ENCODE data around the gene CLK2. TPM values are rescaled to one million over a fixed set of nuclear protein-coding genes. Genes with fewer than 3 reads are reported as not detected.

Gene CLK2
- total RNA-seq, 2 donors from 2014 or later, result 9.8 to 16.4 TPM

GRCh38 chr1:155319536-155319935, 46.2 kb upstream of the CLK2 start:
- TF ChIP-seq, protein P1, sequence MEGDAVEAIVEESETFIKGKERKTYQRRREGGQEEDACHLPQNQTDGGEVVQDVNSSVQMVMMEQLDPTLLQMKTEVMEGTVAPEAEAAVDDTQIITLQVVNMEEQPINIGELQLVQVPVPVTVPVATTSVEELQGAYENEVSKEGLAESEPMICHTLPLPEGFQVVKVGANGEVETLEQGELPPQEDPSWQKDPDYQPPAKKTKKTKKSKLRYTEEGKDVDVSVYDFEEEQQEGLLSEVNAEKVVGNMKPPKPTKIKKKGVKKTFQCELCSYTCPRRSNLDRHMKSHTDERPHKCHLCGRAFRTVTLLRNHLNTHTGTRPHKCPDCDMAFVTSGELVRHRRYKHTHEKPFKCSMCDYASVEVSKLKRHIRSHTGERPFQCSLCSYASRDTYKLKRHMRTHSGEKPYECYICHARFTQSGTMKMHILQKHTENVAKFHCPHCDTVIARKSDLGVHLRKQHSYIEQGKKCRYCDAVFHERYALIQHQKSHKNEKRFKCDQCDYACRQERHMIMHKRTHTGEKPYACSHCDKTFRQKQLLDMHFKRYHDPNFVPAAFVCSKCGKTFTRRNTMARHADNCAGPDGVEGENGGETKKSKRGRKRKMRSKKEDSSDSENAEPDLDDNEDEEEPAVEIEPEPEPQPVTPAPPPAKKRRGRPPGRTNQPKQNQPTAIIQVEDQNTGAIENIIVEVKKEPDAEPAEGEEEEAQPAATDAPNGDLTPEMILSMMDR (IDR thresholded peaks at IDR 0.05), result no peak
- Histone ChIP-seq H3K4me3 (no peak overlapping the region), H3K27me3 (no peaks in the 10 kb centered on the region), H3K27ac (no peak overlapping the region), H3K9me3 (no peaks in the 10 kb centered on the region), H3K4me1 (peaks cover 0 to 31% of the 10 kb centered on the region in 2 donors), H3K36me3 (peaks cover 20% of the 10 kb centered on the region)
- DNase-seq (ENCODE audit: low spot score), result no peak

DNA sequence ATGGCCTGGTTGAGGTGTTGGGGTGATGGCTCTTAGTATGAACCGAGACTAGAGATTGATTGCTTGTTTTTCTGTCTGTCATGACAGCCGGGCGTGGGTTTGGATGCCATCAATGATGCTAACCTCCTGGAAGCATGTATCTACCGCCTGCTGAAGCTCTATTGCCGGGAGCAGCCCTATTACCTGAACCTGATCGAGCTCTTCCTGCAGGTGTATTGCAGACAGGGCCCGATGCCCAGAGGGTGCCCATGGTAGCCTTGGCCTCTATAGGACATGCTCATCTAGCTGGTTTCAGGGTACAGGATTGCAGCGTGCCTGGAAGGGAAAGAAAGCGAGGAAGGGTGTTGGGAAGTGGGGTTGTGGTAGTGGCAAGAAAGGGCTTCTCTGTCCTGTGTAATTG, 44.8 kb upstream of the CLK2 start:
- peaks cover 0 to 31% of the 10 kb centered on the region in 2 donors for H3K4me1 ChIP-seq
- TF ChIP-seq, protein P1 (IDR thresholded peaks at IDR 0.05), result no peak
- H3K4me3 ChIP-seq, result no peak overlapping the region
- no peak for DNase-seq (ENCODE audit: low spot score)
- H3K9me3 ChIP-seq, result no peaks in the 10 kb centered on the region
- H3K27ac ChIP-seq, result no peak overlapping the region
- H3K27me3 ChIP-seq, result no peaks in the 10 kb centered on the region
- peaks cover 26% of the 10 kb centered on the region for H3K36me3 ChIP-seq

GRCh38 chr1:155316922-155317321, 43.6 kb upstream of the CLK2 start:
- Histone ChIP-seq H3K4me1 (peaks cover 0 to 21% of the 10 kb centered on the region in 2 donors), H3K36me3 (peaks cover 29% of the 10 kb centered on the region), H3K27ac (no peak overlapping the region), H3K9me3 (no peaks in the 10 kb centered on the region), H3K27me3 (no peaks in the 10 kb centered on the region), H3K4me3 (no peak overlapping the region)
- DNase-seq (ENCODE audit: low spot score), result no peak
- TF ChIP-seq, protein P1 (IDR thresholded peaks at IDR 0.05), result no peak

GRCh38 chr1:155313261-155313660, 40.0 kb upstream of the CLK2 start:
- Histone ChIP-seq H3K27ac (no peak overlapping the region), H3K27me3 (no peaks in the 10 kb centered on the region), H3K4me1 (peaks cover 0 to 18% of the 10 kb centered on the region in 2 donors), H3K4me3 (no peak overlapping the region), H3K36me3 (peaks cover 21% of the 10 kb centered on the region), H3K9me3 (no peaks in the 10 kb centered on the region)
- no peak for DNase-seq (ENCODE audit: low spot score)
- TF ChIP-seq, protein P1 (IDR thresholded peaks at IDR 0.05), result no peak

GRCh38 chr1:155309423-155310021, 36.2 kb upstream of the CLK2 start:
- Histone ChIP-seq H3K4me1 (peaks cover 0 to 26% of the 10 kb centered on the region in 2 donors), H3K27ac (peak overlapping the region; percentile 87 to 93), H3K4me3 (peak overlapping the region; percentile 66 to 67), H3K9me3 (no peaks in the 10 kb centered on the region), H3K27me3 (no peaks in the 10 kb centered on the region), H3K36me3 (peaks cover 8% of the 10 kb centered on the region)
- DNase-seq (ENCODE audit: low spot score), result no peak
- TF ChIP-seq, protein P1 (IDR thresholded peaks at IDR 0.05), result no peak
